Measurements from ENCODE around the gene CACNA1C. TPM values are rescaled to one million over a fixed set of nuclear protein-coding genes. Genes with fewer than 3 reads are reported as not detected.

Gene CACNA1C
- total and polyA plus RNA-seq, 2 of the 4 experiments (the other 2 are of a cell fraction): 1.6 to 2.6 TPM

- Histone ChIP-seq H3K9me3 (ENCODE audit: control insufficient read depth, insufficient read depth, low read length) (no peaks in the 10 kb centered on the region), H3K27me3 (ENCODE audit: control insufficient read depth, insufficient read depth, low read length) (no peaks in the 10 kb centered on the region; the same call in 1 of the 2 replicates), H2BK5ac (ENCODE audit: low read depth, low read length, poor library complexity, severe bottlenecking) (no peak overlapping the region), H3K4ac (ENCODE audit: low read depth, low read length) (no peak overlapping the region), H2AK5ac (ENCODE audit: low read depth, low read length) (no peak overlapping the region; the same call in 1 of the 2 replicates), H3K4me1 (ENCODE audit: control insufficient read depth, insufficient read depth, low read length) (peaks cover 6% of the 10 kb centered on the region; the same call in 1 of the 2 replicates), H2BK120ac (ENCODE audit: low read depth, low read length) (no peak overlapping the region), H3K27ac (ENCODE audit: insufficient read depth, low read length) (no peak overlapping the region), H3K4me3 (ENCODE audit: insufficient read depth, low read depth, low read length) (no peak overlapping the region), H3K79me1 (ENCODE audit: low read depth in 1 of 2, low read length in 2 of 2) (no peaks in the 10 kb centered on the region), H4K20me1 (ENCODE audit: insufficient read depth, low read length) (no peaks in the 10 kb centered on the region; the same call in 1 of the 2 replicates), H4K8ac (ENCODE audit: low read depth in 2 of 2, low read length in 2 of 2) (no peak overlapping the region), H4K5ac (ENCODE audit: low read depth, low read length) (no peak overlapping the region), H3K23ac (ENCODE audit: low read depth, low read length) (no peak overlapping the region), H3K36me3 (ENCODE audit: control insufficient read depth, insufficient read depth, low read length) (no peaks in the 10 kb centered on the region), H3K9ac (ENCODE audit: low read depth, low read length) (no peak overlapping the region), H2AFZ (replicated peaks; ENCODE audit: low read length, poor library complexity) (no peak overlapping the region), H2AK9ac (replicated peaks; ENCODE audit: low read depth, low read length, poor library complexity) (no peak overlapping the region), H3K56ac (ENCODE audit: extremely low read depth, insufficient read depth, low read length) (no peak overlapping the region), H4K91ac (ENCODE audit: insufficient read depth, low read depth, low read length) (no peak overlapping the region), H2BK15ac (ENCODE audit: low read depth, low read length) (no peak overlapping the region), H3K9me1 (ENCODE audit: insufficient read depth, low read length) (peaks cover 3% of the 10 kb centered on the region; the same call in 1 of the 2 replicates), H3K4me2 (ENCODE audit: low read depth, low read length) (no peak overlapping the region), H3K18ac (ENCODE audit: low read depth, low read length) (no peak overlapping the region), H3K14ac (replicated peaks; ENCODE audit: low read depth, low read length) (no peak overlapping the region), H2BK20ac (ENCODE audit: low read depth, low read length) (no peak overlapping the region)
- no peak for ATAC-seq (ENCODE audit: low read depth)
- no peak for DNase-seq
- in situ Hi-C loops (cut with MboI; ENCODE audit: low sequenced_read_pairs): no loop called here
- dilution Hi-C loops (cut with HindIII; ENCODE audit: low sequenced_read_pairs, unreplicated experiment): no loop called here
- intact Hi-C loops (cut with micrococcal nuclease): no loop called here
- TF ChIP-seq POLR2A (IDR thresholded peaks at IDR 0.05; ENCODE audit: low read depth, low read length) (no peak), RAD21 (IDR thresholded peaks at IDR 0.05; ENCODE audit: low read length) (no peak), SMC3 (IDR thresholded peaks at IDR 0.05; ENCODE audit: low read depth, low read length) (no peak), MAZ (IDR thresholded peaks at IDR 0.05; ENCODE audit: borderline replicate concordance, low read depth, low read length) (no peak), NFE2L2 (IDR thresholded peaks at IDR 0.05; ENCODE audit: low read depth, low read length) (no peak), MXI1 (IDR thresholded peaks at IDR 0.05; ENCODE audit: borderline replicate concordance, low read depth, low read length) (no peak), RCOR1 (IDR thresholded peaks at IDR 0.05; ENCODE audit: insufficient replicate concordance, low read length) (no peak), CTCF (conservative IDR thresholded peaks at IDR 0.05; ENCODE audit: low read depth, low read length) (no peak), CEBPB (IDR thresholded peaks at IDR 0.05; ENCODE audit: low read depth, low read length) (no peak), MAFK (IDR thresholded peaks at IDR 0.05; ENCODE audit: low read depth, low read length) (no peak), RFX5 (IDR thresholded peaks at IDR 0.05; ENCODE audit: low read depth, low read length) (no peak), USF2 (IDR thresholded peaks at IDR 0.05; ENCODE audit: low read depth, low read length) (no peak), CHD1 (IDR thresholded peaks at IDR 0.05; ENCODE audit: low read depth, low read length) (no peak), ELK1 (IDR thresholded peaks at IDR 0.05; ENCODE audit: borderline replicate concordance, low read depth, low read length) (no peak), FOS (IDR thresholded peaks at IDR 0.05; ENCODE audit: low read depth, low read length) (no peak), BHLHE40 (IDR thresholded peaks at IDR 0.05; ENCODE audit: low read depth, low read length) (no peak)
- CTCF ChIA-PET: no interaction called here
- no CpG with 5 or more reads among the region's 5 CpGs for whole genome bisulfite sequencing, 2 experiments (ENCODE audit: extremely low coverage in 2 of 2, insufficient read length in 1 of 2)
- POLR2A ChIA-PET (ENCODE audit: unreplicated experiment): no interaction called here
- BruUV-seq (replicated peaks): no TSS peak
These were observed 302.8 kb downstream of the CACNA1C start for GRCh38 chr12:2355604-2356003.

Measured in IMR-90 (cell line).